ENCODE results near the gene ZNF804B. TPM values are rescaled to one million over a fixed set of nuclear protein-coding genes. Genes with fewer than 3 reads are reported as not detected.

ZNF804B gene
- total and polyA plus RNA-seq, 12 donors: 0.07 TPM; not detected in 11

- H3K27me3 ChIP-seq: no peaks in the 10 kb centered on the region
- H3K36me3 ChIP-seq: no peaks in the 10 kb centered on the region
- no peak for ATAC-seq
- TF ChIP-seq, protein P1, sequence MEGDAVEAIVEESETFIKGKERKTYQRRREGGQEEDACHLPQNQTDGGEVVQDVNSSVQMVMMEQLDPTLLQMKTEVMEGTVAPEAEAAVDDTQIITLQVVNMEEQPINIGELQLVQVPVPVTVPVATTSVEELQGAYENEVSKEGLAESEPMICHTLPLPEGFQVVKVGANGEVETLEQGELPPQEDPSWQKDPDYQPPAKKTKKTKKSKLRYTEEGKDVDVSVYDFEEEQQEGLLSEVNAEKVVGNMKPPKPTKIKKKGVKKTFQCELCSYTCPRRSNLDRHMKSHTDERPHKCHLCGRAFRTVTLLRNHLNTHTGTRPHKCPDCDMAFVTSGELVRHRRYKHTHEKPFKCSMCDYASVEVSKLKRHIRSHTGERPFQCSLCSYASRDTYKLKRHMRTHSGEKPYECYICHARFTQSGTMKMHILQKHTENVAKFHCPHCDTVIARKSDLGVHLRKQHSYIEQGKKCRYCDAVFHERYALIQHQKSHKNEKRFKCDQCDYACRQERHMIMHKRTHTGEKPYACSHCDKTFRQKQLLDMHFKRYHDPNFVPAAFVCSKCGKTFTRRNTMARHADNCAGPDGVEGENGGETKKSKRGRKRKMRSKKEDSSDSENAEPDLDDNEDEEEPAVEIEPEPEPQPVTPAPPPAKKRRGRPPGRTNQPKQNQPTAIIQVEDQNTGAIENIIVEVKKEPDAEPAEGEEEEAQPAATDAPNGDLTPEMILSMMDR (IDR thresholded peaks at IDR 0.05): no peak
- DNase-seq: no peak
- intact Hi-C loops (cut with DNase I): no loop called here
- WGBS, 2 donors: 89 to 90% methylated on average over 1 of the region's 1 CpG
- no peaks in the 10 kb centered on the region for H3K4me1 ChIP-seq
- no peak overlapping the region for H3K4me3 ChIP-seq
- H3K27ac ChIP-seq: no peak overlapping the region
- H3K9me3 ChIP-seq: no peaks in the 10 kb centered on the region
Observed at GRCh38 chr7:88951826-88952225, 192.3 kb downstream of the ZNF804B start.

DNA sequence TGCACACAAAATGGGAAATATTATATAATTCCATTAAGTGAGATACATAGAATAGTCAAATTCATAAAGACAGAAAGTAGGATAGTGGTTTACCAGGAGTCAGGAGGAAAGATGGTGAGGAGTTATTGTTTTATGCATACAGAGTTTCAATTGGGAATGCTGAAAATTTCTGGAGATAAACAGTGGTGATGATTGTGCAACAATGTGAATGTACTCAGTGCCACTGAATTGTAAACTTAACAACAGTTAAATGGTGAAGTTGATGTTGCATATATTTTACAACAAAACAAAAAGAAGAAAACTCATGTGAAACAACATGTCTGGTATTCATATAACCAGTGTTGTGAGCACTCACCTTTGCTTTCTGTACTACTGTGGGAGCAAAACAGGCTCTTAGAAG is 204.9 kb downstream of the ZNF804B start:
- Histone ChIP-seq H3K27ac (no peak overlapping the region), H3K4me3 (no peak overlapping the region), H3K36me3 (no peaks in the 10 kb centered on the region), H3K27me3 (no peaks in the 10 kb centered on the region), H3K4me1 (no peaks in the 10 kb centered on the region), H3K9me3 (peaks cover 0 to 6% (median 0%) of the 10 kb centered on the region in 11 donors)
- DNase-seq: no peak
- intact Hi-C loops (cut with DNase I): no loop called here
- ATAC-seq: no peak
- TF ChIP-seq, protein P1 (IDR thresholded peaks at IDR 0.05): no peak

DNA sequence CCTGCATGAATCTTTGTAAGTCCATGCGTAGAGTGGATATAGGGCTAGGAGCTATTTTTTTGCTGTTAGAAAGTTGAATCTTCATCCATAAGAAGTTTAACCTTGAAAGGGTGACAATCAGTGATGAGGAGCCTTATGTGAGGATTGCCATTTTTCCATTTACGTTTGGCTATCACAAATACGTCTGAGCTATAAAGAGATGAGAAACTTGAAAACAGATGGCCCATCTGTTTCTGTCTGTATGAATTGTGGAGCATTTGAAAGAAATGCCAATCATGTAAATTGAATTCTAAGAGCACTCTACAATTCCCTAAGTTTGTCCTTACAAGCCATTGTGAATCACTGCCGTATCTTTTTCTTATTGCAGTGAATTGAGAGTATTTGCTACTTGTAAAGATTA is 205.9 kb downstream of the ZNF804B start:
- Histone ChIP-seq H3K4me1 (no peaks in the 10 kb centered on the region), H3K4me3 (no peak overlapping the region), H3K27ac (no peak overlapping the region), H3K36me3 (no peaks in the 10 kb centered on the region), H3K27me3 (no peaks in the 10 kb centered on the region), H3K9me3 (peaks cover 0 to 6% (median 0%) of the 10 kb centered on the region in 11 donors)
- DNase-seq (no peak), ATAC-seq (no peak)
- TF ChIP-seq, protein P1 (IDR thresholded peaks at IDR 0.05): no peak
- intact Hi-C loops (cut with DNase I): no loop called here
- WGBS, 2 donors: 70 to 74% methylated on average over 4 of the region's 4 CpGs

GRCh38 chr7:88967432-88967831 is 207.9 kb downstream of the ZNF804B start:
- H3K4me1 ChIP-seq: no peaks in the 10 kb centered on the region
- DNase-seq: no peak
- 48 to 55% methylated on average over 4 of the region's 4 CpGs for WGBS, 2 donors

More at GRCh38 chr7:88967432-88967831, 207.9 kb downstream of the ZNF804B start:
- intact Hi-C loops (cut with DNase I): no loop called here
- peaks cover 0 to 6% (median 0%) of the 10 kb centered on the region in 11 donors for H3K9me3 ChIP-seq
- H3K36me3 ChIP-seq: no peaks in the 10 kb centered on the region
- no peaks in the 10 kb centered on the region for H3K27me3 ChIP-seq
- H3K27ac ChIP-seq: no peak overlapping the region
- ATAC-seq: no peak
- H3K4me3 ChIP-seq: no peak overlapping the region
- TF ChIP-seq, protein P1 (IDR thresholded peaks at IDR 0.05): no peak
